GM12801 (cell line): ENCODE results near the gene NLRP14.

ENCODE experiments used
- TF ChIP-seq, protein P1 (sequence below): IDR thresholded peaks from one replicate; pipeline ENCODE4 v1.5.1; 2011; ENCODE audit warnings: control low read depth; ENCODE audit not compliant: insufficient read length; ENCODE audit errors: extremely low read depth

NLRP14 gene

DNA sequence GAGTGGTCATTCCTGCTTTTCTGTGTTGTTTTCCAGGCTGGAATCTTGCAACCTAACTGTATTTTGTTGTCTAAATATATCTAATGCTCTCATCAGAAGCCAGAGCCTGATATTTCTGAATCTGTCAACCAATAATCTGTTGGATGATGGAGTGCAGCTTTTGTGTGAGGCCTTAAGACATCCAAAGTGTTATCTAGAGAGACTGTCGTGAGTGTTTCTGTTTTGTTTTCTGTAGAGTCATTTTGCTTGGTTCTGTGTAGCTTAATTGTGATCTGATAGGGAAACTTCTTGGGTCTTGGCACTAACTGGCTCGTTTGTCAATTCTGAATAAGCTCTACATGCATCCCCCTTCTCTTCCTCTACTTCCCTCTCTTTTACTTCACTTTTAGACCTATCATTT, 37.4 kb downstream of the NLRP14 start:
- TF ChIP-seq, protein P1, sequence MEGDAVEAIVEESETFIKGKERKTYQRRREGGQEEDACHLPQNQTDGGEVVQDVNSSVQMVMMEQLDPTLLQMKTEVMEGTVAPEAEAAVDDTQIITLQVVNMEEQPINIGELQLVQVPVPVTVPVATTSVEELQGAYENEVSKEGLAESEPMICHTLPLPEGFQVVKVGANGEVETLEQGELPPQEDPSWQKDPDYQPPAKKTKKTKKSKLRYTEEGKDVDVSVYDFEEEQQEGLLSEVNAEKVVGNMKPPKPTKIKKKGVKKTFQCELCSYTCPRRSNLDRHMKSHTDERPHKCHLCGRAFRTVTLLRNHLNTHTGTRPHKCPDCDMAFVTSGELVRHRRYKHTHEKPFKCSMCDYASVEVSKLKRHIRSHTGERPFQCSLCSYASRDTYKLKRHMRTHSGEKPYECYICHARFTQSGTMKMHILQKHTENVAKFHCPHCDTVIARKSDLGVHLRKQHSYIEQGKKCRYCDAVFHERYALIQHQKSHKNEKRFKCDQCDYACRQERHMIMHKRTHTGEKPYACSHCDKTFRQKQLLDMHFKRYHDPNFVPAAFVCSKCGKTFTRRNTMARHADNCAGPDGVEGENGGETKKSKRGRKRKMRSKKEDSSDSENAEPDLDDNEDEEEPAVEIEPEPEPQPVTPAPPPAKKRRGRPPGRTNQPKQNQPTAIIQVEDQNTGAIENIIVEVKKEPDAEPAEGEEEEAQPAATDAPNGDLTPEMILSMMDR = no peak

DNA sequence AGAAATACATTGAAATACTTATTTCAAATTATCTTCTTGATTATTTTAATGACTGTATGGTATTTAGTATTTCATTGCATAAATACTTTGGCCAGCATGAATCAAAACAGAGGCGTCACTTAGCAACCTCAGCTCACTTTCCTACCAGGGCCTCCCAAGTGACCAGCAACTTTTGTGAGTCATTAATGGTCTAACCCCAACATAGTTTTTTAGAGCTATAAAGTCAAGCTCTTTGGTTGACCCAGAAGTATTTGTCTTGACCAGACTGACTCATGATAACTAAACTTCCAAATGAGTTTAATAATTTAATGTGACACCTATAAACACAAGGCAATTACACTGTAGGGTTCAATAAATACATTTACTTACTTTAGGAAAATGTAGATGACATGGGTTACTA, 40.6 kb downstream of the NLRP14 start:
- TF ChIP-seq, protein P1 = no peak

DNA sequence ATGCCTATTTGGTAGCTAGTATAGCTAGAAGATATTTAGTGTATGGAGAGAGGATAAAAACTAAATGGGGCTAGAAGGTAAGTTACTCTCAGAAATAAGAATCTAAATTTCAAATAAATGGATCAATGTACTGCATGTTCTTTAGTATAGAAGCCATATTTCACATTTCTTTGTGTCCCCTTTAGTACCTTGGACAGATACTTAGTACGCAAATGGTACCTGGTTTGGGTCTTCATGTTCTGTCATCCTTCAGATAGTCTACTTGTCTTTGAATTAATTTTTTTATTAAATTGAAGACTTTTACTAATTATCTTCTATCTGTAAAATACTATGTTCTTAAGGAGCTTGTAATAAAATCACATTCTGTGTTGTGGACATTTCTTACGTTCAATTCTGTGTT, 42.3 kb downstream of the NLRP14 start:
- TF ChIP-seq, protein P1 = no peak

DNA sequence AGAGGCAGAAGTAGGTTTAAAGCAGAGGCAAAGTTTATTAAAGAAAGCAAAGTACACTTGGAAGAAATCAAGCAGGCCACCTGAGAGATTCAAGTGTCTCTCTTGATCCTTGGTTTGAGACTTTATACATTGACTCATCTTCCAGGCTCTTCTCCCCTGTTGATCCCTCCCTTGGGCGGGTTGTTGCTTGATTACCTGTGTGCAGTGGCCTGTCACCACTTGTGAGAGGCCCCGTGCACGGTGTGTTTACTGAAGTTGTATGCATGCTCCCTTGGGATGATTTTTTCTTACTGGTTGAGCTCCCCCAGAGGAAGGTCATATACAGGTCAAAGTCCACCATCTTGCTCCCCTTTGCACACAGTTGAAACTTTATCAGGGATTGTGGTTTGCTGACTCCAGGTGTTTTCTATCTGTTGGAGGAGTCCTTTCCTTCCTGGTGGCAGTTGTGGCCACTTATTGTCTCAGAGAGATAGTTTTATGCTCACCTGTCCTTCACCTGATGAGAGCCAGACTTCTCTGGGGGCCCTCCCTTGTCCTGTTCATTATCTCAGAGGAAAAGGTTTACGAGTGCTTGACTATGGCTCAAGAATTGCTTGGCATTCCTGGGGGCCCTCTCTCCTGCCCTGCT, 52.2 kb downstream of the NLRP14 start:
- TF ChIP-seq, protein P1 = no peak

DNA sequence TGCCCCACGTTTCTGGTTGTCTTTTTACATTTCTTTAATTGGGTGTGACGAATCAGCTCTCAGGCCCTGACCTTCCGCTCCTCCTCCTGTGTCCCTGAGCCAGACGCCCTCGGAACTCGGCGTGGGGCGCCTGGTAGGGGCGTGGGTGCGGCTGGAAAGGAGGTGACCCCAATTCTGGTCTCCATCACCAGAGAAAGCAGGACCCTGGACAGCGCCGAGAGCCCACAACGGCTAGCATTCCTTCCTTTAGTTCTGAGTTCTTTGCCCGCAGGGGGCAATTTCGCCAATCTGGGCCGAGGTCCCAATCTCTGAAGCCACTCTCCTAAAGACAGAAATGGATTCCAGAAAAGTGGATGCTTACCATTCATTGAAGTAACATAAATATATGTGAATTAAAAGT, 56.8 kb downstream of the NLRP14 start:
- TF ChIP-seq, protein P1 = no peak

DNA sequence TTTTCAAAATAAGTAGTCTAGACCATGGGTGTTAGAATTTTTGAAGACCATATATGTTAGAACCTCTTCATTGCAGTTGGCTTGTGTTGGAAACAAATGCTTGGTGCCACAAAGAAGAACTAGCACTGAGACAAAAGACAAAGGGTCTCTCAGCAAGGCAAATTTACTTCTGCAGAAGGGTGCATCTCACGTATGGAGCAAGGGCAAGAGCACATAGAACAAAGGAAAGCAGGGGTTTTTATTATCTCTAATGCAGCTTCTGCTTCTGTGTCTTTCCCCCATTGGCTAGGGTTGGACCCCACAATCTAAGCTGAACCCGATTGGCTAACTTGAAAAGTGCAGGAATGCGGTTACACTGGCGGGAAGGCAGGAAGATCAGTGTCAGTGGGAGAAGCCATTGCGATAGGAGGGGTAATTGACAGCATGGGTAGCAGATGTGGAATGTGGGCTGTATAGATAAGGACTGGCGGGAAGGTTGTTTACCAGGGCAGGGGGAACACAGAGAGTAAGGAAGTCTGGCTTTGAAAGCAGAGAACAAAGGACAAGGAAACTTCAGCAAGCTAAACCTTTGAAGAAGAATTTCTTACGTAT, 59.4 kb downstream of the NLRP14 start:
- TF ChIP-seq, protein P1 = no peak

DNA sequence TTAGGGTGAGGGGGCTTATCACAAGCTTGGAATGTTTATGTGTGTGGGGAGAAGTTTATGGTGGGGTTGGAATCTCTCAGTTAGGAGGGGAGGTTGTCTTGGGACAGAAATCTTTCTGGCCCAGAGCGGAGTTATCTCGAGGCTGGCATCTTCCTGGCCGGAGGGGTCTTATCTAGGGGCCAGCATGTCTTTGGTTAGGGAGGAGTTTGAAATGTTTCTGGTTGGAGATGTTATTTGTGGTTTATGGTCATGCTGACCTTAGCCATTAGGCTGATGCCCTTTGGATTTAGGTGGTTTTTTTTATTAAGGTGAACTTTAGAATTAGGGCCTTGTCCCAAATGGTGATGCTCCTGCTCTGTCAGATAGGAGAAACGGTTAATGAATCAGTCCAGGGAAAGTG, 60.6 kb downstream of the NLRP14 start:
- TF ChIP-seq, protein P1 = no peak

DNA sequence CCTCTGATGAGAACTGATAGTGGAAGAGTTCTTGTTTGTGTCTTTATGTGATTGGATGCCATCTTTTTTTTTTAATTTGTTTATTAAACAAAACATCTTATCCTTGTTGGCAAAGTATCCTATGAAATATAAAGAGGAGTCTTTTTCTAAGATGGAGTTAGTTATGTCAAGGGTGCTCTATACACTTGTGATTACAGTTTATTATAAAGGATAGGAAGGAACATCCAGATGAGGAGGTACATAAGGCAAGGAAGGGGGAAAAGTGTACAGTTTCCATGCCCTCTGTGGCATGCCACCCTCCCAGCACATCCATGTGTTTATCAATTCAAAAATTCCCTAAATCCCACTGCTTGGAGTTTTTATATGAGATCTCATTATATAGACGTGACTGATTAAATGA, 61.2 kb downstream of the NLRP14 start:
- TF ChIP-seq, protein P1 = no peak
